ENCODE measurements around the gene NSUN4.
"Not testable (repeated sequence)": the region's sequence is repeated elsewhere in the genome, so short reads cannot be mapped to it uniquely, and the experiment has no call there.

GRCh38 chr1:46355920-46356319 lies 15.3 kb downstream of the NSUN4 start:
- TF ChIP-seq CTCF, POLR2A (IDR thresholded peaks at IDR 0.05): not testable (repeated sequence)

Data from testis (tissue), 2 donors.